Right forelimb (tissue), 1 donor: Measurements from ENCODE around the gene MBNL1.
"Not testable (repeated sequence)": the region's sequence is repeated elsewhere in the genome, so short reads cannot be mapped to it uniquely, and the experiment has no call there.

Source experiments
- DNase-seq: peaks from one replicate; pipeline ENCODE4 v3.0.0-alpha.2; 2018

MBNL1 gene

GRCh38 chr3:152416808-152417580 lies 148.3 kb downstream of the MBNL1 start:
- DNase-seq: no peak

DNA sequence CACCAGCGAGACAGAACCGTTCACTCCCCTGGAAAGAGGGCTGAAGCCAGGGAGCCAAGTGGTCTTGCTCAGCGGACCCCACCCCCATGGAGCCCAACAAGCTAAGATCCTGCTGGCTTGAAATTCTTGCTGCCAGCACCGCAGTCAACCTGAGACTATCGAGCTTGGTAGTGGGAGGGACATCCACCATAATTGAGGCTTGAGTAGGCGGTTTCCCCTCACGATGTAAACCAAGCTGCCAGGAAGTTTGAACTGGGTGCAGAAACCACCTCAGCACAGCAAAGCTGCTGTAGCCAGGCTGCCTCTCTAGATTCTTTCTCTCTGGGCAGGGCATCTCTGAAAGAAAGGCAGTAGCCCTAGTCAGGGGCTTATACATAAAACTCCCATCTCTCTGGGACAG lies 151.0 kb downstream of the MBNL1 start:
- DNase-seq: no peak

GRCh38 chr3:152421162-152421561 lies 152.4 kb downstream of the MBNL1 start:
- no peak for DNase-seq

DNA sequence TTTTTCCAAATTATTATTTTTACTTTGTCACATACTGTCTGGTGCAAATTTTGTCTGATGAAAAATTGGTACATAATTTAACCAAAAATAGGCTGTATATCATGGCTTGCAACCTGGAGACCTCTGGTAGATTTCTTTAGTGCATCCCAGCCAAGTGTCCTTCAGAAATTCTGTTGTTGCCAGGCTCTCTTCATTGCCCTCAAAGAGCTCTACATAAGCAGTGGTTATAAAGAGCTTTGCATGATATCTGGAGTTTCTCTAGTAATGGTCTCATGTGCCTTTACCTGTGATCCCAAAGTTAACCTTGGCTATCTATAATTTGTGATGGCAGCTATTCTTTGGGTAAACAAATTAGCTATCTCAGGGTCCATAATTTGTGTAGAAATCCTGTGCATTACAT lies 157.7 kb downstream of the MBNL1 start:
- no peak for DNase-seq

- no peak for DNase-seq
These were observed 159.8 kb downstream of the MBNL1 start for GRCh38 chr3:152428577-152428976.

- DNase-seq: no peak
These were observed 161.7 kb downstream of the MBNL1 start for GRCh38 chr3:152430223-152431002.

DNA sequence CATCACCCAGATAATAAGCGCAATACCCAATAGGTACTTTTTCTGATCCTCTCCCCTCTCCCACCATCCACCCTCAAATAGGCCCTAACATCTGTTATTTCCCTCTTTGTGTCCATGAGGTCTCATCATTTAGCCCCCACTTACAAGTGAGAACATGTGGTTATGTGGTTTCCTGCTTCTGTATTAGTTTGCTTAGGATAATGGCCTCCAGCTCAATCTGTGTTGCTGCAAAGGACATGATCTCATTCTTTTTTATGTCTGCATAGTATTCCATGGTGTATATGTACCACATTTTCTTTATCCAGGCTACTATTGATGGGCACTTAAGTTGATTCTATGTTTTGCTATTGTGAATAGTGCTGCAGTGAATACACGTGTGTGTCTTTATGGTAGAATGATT lies 165.4 kb downstream of the MBNL1 start:
- DNase-seq: no peak

DNA sequence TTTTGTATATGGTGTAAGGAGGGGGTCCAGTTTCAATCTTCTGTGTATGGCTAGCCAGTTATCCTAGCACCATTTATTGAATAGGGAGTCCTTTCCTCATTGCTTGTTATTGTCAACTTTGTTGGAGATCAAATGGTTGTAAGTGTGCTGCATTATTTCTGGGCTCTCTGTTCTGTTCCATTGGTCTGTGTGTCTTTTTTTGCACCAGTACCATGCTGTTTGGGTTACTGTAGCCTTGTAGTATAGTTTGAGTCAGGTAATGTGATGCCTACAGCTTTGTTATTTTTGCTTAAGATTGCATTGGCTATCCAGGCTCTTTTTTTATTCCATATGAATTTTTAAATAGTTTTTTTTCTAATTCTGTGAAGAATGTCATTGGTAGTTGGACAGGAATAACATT lies 166.5 kb downstream of the MBNL1 start:
- DNase-seq: not testable (repeated sequence)

DNA sequence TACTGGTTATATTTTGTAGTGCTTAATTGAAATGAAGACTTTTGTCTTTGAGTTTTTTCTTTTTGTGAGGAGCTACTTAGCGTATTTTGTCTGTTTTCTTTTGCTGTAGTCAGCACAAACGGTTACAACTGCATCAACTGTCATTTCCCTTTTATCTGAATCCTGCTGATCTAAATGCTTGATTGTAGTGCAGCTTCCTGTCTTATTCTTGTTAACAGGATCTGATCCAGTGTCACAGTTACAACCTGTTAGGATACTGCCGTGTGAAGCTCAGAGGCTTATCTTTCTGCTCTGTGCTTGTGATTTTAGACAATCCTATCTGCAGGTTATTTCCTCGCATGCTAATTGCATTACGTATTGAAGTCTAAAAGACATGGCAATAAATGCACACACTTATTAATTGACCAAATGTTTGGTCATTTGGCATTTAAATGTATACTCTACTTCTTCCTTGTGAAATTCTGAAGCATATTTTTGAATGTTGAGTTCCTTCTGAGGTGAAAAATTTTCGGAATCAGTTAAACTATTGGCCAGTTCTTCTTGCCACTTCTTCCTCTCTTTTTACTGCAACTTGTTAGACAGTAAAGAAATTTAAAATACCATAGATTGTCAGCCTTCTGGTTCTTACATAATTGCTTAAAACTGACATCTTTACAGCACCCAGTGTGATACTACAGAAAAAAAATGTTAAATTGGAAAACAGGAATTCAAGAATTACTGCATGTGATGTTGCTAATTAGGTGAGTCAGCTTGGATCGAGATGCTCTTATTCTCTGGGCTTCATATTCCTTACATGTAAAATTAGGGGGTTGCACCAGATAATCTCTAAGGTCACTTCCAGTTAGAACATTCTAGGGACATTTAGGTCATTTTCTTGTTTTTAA lies 168.2 kb downstream of the MBNL1 start:
- DNase-seq: no peak

DNA sequence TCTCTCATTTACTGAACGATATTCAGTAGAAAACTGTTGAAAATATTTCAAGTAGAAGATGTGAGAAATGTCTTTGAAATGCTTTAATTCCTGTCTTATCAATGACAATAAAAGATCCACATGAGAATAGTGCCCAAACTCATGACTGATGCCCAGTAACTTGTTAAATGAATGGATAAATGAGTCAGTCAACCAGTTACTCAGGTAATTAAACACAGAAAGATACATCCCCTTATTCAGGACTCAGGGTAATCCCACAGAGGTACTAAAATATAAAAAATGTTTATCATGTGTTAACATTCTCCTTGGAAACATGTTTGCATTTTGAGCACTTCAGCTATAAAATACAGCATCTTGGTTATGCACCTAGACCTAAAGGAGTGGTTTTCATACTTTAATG lies 169.5 kb downstream of the MBNL1 start:
- DNase-seq: no peak

- no peak for DNase-seq
These were observed 170.0 kb downstream of the MBNL1 start for GRCh38 chr3:152438706-152439105.

DNA sequence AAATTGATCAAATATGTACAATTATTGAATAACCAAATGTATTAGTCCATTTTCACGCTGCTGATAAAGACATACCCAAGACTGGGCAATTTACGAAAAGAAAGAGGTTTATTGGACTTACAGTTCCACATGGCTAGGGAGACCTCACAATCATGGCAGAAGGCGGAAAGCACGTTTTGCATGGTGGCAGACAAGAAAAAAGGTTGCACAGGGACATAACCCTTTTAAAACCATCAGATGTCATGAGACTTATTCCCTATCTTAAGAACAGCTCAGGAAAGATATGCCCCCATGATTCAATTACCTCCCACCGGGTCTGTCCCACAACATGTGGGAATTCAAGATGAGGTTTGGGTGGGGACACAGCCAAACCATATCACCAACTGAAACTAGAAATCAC lies 171.5 kb downstream of the MBNL1 start:
- DNase-seq: not testable (repeated sequence)

DNA sequence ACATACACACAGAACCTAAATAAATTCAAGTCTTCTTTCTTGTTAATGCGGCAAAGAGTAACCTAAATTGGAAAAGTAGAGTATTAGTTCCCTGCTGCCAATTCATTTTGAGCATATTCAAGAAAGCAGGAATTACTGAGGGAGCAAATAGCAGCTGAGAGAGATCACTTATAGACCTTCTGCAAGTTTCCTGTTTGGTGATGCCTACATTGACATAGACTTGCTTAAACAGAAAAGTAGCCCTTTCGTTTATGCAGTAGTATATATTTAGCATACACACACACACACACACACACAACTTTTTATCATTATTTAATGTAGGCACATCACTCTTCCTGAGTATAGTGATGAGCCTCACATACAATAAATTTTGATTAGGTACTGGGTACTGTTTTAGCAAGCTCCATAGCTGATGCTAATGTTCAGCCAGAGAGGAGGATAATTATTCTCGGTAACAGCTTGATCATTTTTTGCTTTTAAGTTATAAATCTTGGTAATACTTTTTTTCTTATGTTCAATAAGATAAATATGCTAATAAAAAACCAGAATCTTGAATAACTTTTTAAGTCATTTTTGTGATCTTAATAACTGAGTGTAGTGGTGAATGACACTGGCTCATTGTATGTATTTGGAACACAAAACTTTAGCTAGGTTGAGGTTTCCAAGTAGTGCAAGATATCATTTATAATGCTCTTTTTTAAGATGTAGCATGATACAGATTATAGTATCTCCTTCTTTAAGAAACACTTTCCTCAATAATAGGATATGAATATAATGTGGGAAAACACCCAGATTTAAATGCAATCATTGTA lies 174.7 kb downstream of the MBNL1 start:
- DNase-seq: no peak

- DNase-seq: no peak
These were observed 175.4 kb downstream of the MBNL1 start for GRCh38 chr3:152444029-152444641.

DNA sequence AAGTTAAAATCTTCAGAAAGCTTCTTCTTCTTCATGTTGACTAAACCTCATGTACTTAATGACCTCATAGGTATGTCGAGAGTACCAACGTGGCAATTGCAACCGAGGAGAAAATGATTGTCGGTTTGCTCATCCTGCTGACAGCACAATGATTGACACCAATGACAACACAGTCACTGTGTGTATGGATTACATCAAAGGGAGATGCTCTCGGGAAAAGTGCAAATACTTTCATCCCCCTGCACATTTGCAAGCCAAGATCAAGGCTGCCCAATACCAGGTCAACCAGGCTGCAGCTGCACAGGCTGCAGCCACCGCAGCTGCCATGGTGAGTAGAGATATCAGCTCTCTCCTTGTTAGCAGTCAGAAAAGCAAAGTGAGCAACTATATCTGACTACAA lies 176.5 kb downstream of the MBNL1 start:
- DNase-seq: no peak

GRCh38 chr3:152446495-152446894 lies 177.8 kb downstream of the MBNL1 start:
- DNase-seq: no peak

- DNase-seq: no peak
These were observed 178.8 kb downstream of the MBNL1 start for GRCh38 chr3:152447511-152447910.

DNA sequence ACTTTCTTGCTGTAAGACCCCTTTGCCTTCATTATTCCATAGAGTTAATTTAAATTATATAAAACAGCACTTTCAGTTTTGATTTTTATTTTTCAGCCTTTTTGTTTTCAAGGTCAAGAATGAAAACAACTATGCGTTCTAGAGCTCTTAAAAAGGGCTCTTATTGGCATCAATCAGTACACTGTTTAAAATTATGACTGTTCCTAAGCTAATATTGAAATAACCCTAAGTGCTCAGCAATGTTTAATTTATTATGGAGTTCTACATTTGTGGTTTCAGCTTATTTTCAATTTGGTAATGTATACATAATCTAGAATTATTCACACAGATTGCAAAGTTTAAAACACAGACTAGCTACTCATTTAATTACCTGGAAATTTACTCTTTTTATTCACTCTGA lies 179.4 kb downstream of the MBNL1 start:
- no peak for DNase-seq

DNA sequence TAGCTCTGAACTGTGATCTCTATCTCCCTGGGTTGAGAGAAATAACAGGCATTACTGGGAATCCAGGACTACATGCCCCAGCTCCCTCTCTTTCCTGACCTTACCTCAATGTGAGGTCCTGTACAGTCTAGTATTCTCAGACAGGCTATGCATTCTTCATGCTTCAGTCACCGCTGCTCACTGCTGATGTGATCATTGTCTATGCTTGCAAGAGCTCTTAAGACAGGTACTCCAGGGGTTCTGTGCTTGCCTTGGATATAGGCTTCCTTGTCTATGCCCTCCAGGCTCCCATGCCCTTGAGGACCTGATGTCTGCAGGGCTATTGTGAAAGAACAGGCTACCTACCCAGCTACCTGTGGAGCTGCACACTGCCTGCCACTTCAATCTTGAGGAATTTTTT lies 183.6 kb downstream of the MBNL1 start:
- no peak for DNase-seq

DNA sequence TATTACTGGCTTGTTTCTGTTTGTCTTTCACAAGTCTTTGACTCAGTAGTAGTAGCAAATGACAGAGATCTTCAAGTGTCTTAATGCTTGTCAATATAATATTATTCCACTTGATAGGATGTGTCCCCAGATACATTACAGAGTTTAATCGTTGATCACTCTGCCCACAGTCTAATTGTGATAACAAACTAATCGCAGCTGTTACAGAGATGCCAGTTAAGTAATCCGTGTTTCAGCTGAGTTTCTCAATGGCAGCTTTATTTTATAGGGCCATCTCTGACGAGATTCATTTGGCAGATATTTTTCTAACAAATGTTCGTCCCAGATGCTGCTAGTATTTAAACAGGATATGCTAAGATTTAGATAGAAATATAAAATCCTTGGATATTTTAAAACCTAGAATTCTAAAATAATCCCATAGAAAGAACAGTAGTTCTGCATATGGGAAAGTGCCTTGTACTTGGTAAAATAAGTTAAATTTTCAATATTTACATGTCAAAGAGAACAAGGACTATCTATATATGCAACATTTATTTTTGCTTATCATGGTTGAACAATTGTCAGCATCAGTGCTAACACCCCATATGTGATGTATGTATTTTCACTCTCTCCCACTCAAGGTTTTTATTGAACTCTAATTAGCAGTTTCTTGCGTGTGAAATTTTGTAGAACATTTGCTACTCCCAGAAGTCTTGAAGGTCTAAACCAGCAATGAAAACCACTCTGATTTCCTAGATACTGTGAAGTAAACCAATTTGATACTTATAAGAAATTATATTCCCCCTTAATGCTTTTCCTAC lies 185.5 kb downstream of the MBNL1 start:
- no peak for DNase-seq

GRCh38 chr3:152455989-152456388 lies 187.3 kb downstream of the MBNL1 start:
- no peak for DNase-seq
